ENCODE results near the gene PTMA.
"Not testable (repeated sequence)": the region's sequence is repeated elsewhere in the genome, so short reads cannot be mapped to it uniquely, and the experiment has no call there.

- TF ChIP-seq YY1 (IDR thresholded peaks at IDR 0.05; ENCODE audit: insufficient read depth, insufficient read length); ZNF274 (IDR thresholded peaks at IDR 0.05; ENCODE audit: low read depth, low read length); SUZ12 (IDR thresholded peaks at IDR 0.05; ENCODE audit: extremely low read depth, insufficient read depth, insufficient read length): not testable (repeated sequence)
Observed at GRCh38 chr2:231713406-231713729, 5.0 kb downstream of the PTMA start.
